GM19397 (cell line): ENCODE data around the gene SPTBN4.
"Not testable (repeated sequence)": the region's sequence is repeated elsewhere in the genome, so short reads cannot be mapped to it uniquely, and the experiment has no call there.

ENCODE experiments used
- ATAC-seq: cut with Tn5 transposase; IDR thresholded peaks from one replicate; pipeline ENCODE4 v1.9.1; 2021; ENCODE audit warnings: mild to moderate bottlenecking, moderate library complexity; ENCODE audit not compliant: unreplicated experiment

The SPTBN4 gene

GRCh38 chr19:40613690-40614621, 147.2 kb downstream of the SPTBN4 start:
- ATAC-seq, result peak; percentile 44

GRCh38 chr19:40614622-40615411, 148.0 kb downstream of the SPTBN4 start:
- ATAC-seq, result no peak

- no peak for ATAC-seq
Observed at GRCh38 chr19:40616178-40616577, 149.4 kb downstream of the SPTBN4 start.

GRCh38 chr19:40616941-40617340, 150.1 kb downstream of the SPTBN4 start:
- ATAC-seq, result no peak

GRCh38 chr19:40617961-40618360, 151.2 kb downstream of the SPTBN4 start:
- no peak for ATAC-seq

GRCh38 chr19:40619333-40620160, 152.7 kb downstream of the SPTBN4 start:
- ATAC-seq, result no peak

- no peak for ATAC-seq
Observed at GRCh38 chr19:40620161-40620485, 153.3 kb downstream of the SPTBN4 start.

GRCh38 chr19:40621283-40621682, 154.5 kb downstream of the SPTBN4 start:
- no peak for ATAC-seq

- no peak for ATAC-seq
Observed at GRCh38 chr19:40621966-40622772, 155.4 kb downstream of the SPTBN4 start.

- no peak for ATAC-seq
Observed at GRCh38 chr19:40622773-40623075, 155.9 kb downstream of the SPTBN4 start.

GRCh38 chr19:40623403-40624251, 156.8 kb downstream of the SPTBN4 start:
- no peak for ATAC-seq

GRCh38 chr19:40624369-40625153, 157.8 kb downstream of the SPTBN4 start:
- ATAC-seq, result not testable (repeated sequence)

- ATAC-seq, result no peak
Observed at GRCh38 chr19:40625406-40626120, 158.8 kb downstream of the SPTBN4 start.
